HepG2 (cell line): ENCODE results near the gene SPON2. TPM values are rescaled to one million over a fixed set of nuclear protein-coding genes. Genes with fewer than 3 reads are reported as not detected.

Experiments
- E2F5 ChIP-seq: sonication (generic); formaldehyde crosslinking; conservative IDR thresholded peaks from 2 replicates; pipeline ENCODE4 v1.4.0; 2020; ENCODE audit warnings: missing genetic modification reagents
- ISL2 ChIP-seq: sonication (generic); formaldehyde crosslinking; IDR thresholded peaks from 2 replicates; pipeline ENCODE4 v1.5.0; 2020; ENCODE audit warnings: missing genetic modification reagents
- MEF2D ChIP-seq: sonication (generic); formaldehyde crosslinking; IDR thresholded peaks from 2 replicates; pipeline ENCODE4 v1.5.1; 2020; ENCODE audit warnings: mild to moderate bottlenecking, missing genetic modification reagents
- NCOA1 ChIP-seq: sonication (generic); formaldehyde crosslinking; IDR thresholded peaks from 2 replicates; pipeline ENCODE4 v1.9.0; 2021; ENCODE audit warnings: missing genetic modification reagents
- POLR2G ChIP-seq: fragments of 200-400 bp; formaldehyde crosslinking; IDR thresholded peaks from 2 replicates; pipeline ENCODE4 v1.6.1; 2018; ENCODE audit warnings: mild to moderate bottlenecking, low read depth, low read length, moderate library complexity
- RORA ChIP-seq: sonication (generic); formaldehyde crosslinking; IDR thresholded peaks from 2 replicates; pipeline ENCODE4 v1.5.0; 2020; ENCODE audit warnings: mild to moderate bottlenecking, missing genetic modification reagents, moderate library complexity
- SMC3 ChIP-seq: IDR thresholded peaks from 2 replicates; pipeline ENCODE4 v1.6.1; 2011; ENCODE audit warnings: low read length, improper control_type of control experiment
- SNAPC2 ChIP-seq: sonication (generic); formaldehyde crosslinking; IDR thresholded peaks from 2 replicates; pipeline ENCODE4 v1.8.1; 2022; ENCODE audit warnings: mild to moderate bottlenecking, missing genetic modification reagents
- SNAPC5 ChIP-seq: sonication (generic); formaldehyde crosslinking; IDR thresholded peaks from 2 replicates; pipeline ENCODE4 v1.8.1; 2023; ENCODE audit warnings: mild to moderate bottlenecking, missing genetic modification reagents, borderline replicate concordance
- SP4 ChIP-seq: sonication (generic); formaldehyde crosslinking; IDR thresholded peaks from 2 replicates; pipeline ENCODE4 v1.8.1; 2023; ENCODE audit warnings: mild to moderate bottlenecking, missing genetic modification reagents
- TAF1 ChIP-seq: sonication (generic); formaldehyde crosslinking; IDR thresholded peaks from 2 replicates; pipeline ENCODE4 v1.4.0; 2020; ENCODE audit warnings: missing genetic modification reagents
- ZNF24 ChIP-seq: fragments of 450-650 bp; IDR thresholded peaks from 2 replicates; pipeline ENCODE4 v1.6.1; 2017; ENCODE audit warnings: antibody characterized with exemption, mild to moderate bottlenecking
- ZNF407 ChIP-seq: sonication (generic); formaldehyde crosslinking; IDR thresholded peaks from one replicate; pipeline ENCODE4 v1.5.1; 2020; ENCODE audit warnings: mild to moderate bottlenecking, missing genetic modification reagents; ENCODE audit errors: not compliant biosample characterization
- ZNF501 ChIP-seq: sonication (generic); formaldehyde crosslinking; IDR thresholded peaks from 2 replicates; pipeline ENCODE4 v1.5.1; 2020; ENCODE audit warnings: mild to moderate bottlenecking, moderate library complexity, missing genetic modification reagents
- ZNF598 ChIP-seq: sonication (generic); formaldehyde crosslinking; IDR thresholded peaks from 2 replicates; pipeline ENCODE4 v1.5.1; 2020; ENCODE audit warnings: mild to moderate bottlenecking, missing genetic modification reagents, borderline replicate concordance
- ZNF883 ChIP-seq: sonication (generic); formaldehyde crosslinking; IDR thresholded peaks from 2 replicates; pipeline ENCODE4 v1.5.1; 2020; ENCODE audit warnings: mild to moderate bottlenecking, missing genetic modification reagents; ENCODE audit errors: not compliant biosample characterization
- polyA plus RNA-seq, 8 experiments: library from polyadenylated mRNA; depleted of rRNA in 3 of 8; stranded (reverse) in 7 of 8; unstranded in 1 of 8; fragments of >200 nt; fragmentation: Illumina TruSeq in 4 of 8; extraction: Trizol in 4 of 8; gene quantifications; 2 replicates each; pipeline versions ENCODE4 v1.2.1 to v1.2.3, GENCODE V29; 2011 to 2016; ENCODE audit warnings: low read depth in 4 of 8, missing spikeins in 1 of 8, mixed read lengths in 1 of 8; ENCODE audit not compliant: insufficient read depth in 1 of 8
- total RNA-seq, 5 experiments: library from RNA; depleted of rRNA; stranded (reverse); fragments of >200 nt; fragmentation: Illumina TruSeq; extraction: Trizol; gene quantifications; 2 replicates each; pipeline ENCODE4 v1.2.3, GENCODE V29; 2016; ENCODE audit warnings: low read depth in 1 of 5
- TF ChIP-seq, protein P1 (sequence below): sonication (generic); formaldehyde crosslinking; IDR thresholded peaks from 2 replicates; pipeline ENCODE4 v1.5.1; 2020; ENCODE audit warnings: mild to moderate bottlenecking, missing genetic modification reagents, moderate library complexity

Gene SPON2
- total and polyA plus RNA-seq, 2 of the 13 experiments (the other 11 are each of a cell fraction or from before 2014, with no cell fraction given) = 17.4 to 55.2 TPM

GRCh38 chr4:1172228-1172851 is at the start of gene SPON2 (continued):
- TF ChIP-seq POLR2G = peak; percentile 73
- TF ChIP-seq SP4 (CRISPR knock-in tag) = no peak
- no peak for TF ChIP-seq ISL2 (CRISPR knock-in tag)
- TF ChIP-seq, protein P1, sequence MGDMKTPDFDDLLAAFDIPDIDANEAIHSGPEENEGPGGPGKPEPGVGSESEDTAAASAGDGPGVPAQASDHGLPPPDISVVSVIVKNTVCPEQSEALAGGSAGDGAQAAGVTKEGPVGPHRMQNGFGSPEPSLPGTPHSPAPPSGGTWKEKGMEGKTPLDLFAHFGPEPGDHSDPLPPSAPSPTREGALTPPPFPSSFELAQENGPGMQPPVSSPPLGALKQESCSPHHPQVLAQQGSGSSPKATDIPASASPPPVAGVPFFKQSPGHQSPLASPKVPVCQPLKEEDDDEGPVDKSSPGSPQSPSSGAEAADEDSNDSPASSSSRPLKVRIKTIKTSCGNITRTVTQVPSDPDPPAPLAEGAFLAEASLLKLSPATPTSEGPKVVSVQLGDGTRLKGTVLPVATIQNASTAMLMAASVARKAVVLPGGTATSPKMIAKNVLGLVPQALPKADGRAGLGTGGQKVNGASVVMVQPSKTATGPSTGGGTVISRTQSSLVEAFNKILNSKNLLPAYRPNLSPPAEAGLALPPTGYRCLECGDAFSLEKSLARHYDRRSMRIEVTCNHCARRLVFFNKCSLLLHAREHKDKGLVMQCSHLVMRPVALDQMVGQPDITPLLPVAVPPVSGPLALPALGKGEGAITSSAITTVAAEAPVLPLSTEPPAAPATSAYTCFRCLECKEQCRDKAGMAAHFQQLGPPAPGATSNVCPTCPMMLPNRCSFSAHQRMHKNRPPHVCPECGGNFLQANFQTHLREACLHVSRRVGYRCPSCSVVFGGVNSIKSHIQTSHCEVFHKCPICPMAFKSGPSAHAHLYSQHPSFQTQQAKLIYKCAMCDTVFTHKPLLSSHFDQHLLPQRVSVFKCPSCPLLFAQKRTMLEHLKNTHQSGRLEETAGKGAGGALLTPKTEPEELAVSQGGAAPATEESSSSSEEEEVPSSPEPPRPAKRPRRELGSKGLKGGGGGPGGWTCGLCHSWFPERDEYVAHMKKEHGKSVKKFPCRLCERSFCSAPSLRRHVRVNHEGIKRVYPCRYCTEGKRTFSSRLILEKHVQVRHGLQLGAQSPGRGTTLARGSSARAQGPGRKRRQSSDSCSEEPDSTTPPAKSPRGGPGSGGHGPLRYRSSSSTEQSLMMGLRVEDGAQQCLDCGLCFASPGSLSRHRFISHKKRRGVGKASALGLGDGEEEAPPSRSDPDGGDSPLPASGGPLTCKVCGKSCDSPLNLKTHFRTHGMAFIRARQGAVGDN (CRISPR knock-in tag) = peak; percentile 44
- TF ChIP-seq RORA = no peak
- TF ChIP-seq ZNF501 (CRISPR knock-in tag) = peak; percentile 55; the same call in 1 of the 2 replicates
- peak; percentile 48; the same call in 1 of the 2 replicates for TF ChIP-seq ZNF598 (CRISPR knock-in tag)
- no peak for TF ChIP-seq E2F5 (CRISPR knock-in tag)
- TF ChIP-seq ZNF407 = no peak
- peak; percentile 40 for TF ChIP-seq ZNF883 (CRISPR knock-in tag)
- TF ChIP-seq SNAPC2 (CRISPR knock-in tag) = no peak
- no peak for TF ChIP-seq MEF2D (CRISPR knock-in tag)
- TF ChIP-seq TAF1 = peak; percentile 25; the same call in 1 of the 2 replicates
- 0 out of 2 replicates have a peak, but pooled peaks have one; percentile 49 for TF ChIP-seq SNAPC5 (CRISPR knock-in tag)
- TF ChIP-seq SMC3 = no peak
- TF ChIP-seq NCOA1 (CRISPR knock-in tag) = no peak
- no peak for TF ChIP-seq ZNF24
